WTC11 (cell line): Measurements from ENCODE around the gene YKT6. TPM values are rescaled to one million over a fixed set of nuclear protein-coding genes. Genes with fewer than 3 reads are reported as not detected.

Source experiments
- ATAC-seq: fragments of 200-7000 bp; cut with Tn5 transposase; 2 replicates; pipeline ENCODE4 v1.10.0; 2021; ENCODE audit warnings: mild to moderate bottlenecking, moderate library complexity
- CTCF ChIA-PET: fragments of 300-600 bp; sonication (Branson Sonifier 250); formaldehyde crosslinking; loops from one replicate; lab custom pipeline; 2021; ENCODE audit warnings: antibody characterized with exemption; lab: Charles Lee
- POLR2A ChIA-PET: fragments of 350-600 bp; sonication (Branson Sonifier 250); formaldehyde crosslinking; loops from one replicate; lab custom pipeline; 2021; ENCODE audit warnings: antibody characterized with exemption; lab: Charles Lee
- DNase-seq: peaks from one replicate; pipeline ENCODE4 v3.0.0; 2021; ENCODE audit warnings: low spot score
- H3K27ac Mint-ChIP-seq: 2 replicates; pipeline ENCODE4 v1.8.0; 2021; ENCODE audit warnings: mixed read lengths
- H3K27me3 Mint-ChIP-seq: 2 replicates; pipeline ENCODE4 v1.8.0; 2021; ENCODE audit warnings: low read depth, mild to moderate bottlenecking, moderate library complexity, mixed read lengths
- H3K36me3 Mint-ChIP-seq: 2 replicates; pipeline ENCODE4 v1.8.0; 2021; ENCODE audit warnings: mixed read lengths
- H3K4me1 Mint-ChIP-seq: 2 replicates; pipeline ENCODE4 v1.8.0; 2022; ENCODE audit warnings: mixed read lengths
- H3K4me3 Mint-ChIP-seq: 2 replicates; pipeline ENCODE4 v1.8.0; 2021; ENCODE audit warnings: mild to moderate bottlenecking, moderate library complexity, mixed read lengths
- H3K9me3 Mint-ChIP-seq: 2 replicates; pipeline ENCODE4 v1.8.0; 2021; ENCODE audit warnings: mixed read lengths
- CBFB ChIP-seq: sonication (generic); formaldehyde crosslinking; IDR thresholded peaks from 2 replicates; pipeline ENCODE4 v1.8.1; 2022; ENCODE audit warnings: mild to moderate bottlenecking, low read depth, missing genetic modification reagents
- E2F1 ChIP-seq: sonication (generic); formaldehyde crosslinking; IDR thresholded peaks from 2 replicates; pipeline ENCODE4 v1.8.0; 2022; ENCODE audit warnings: mild to moderate bottlenecking, missing genetic modification reagents
- EMX1 ChIP-seq: fragments of 250-450 bp; sonication (Bioruptor Pico); IDR thresholded peaks from 2 replicates; pipeline ENCODE4 v1.8.0; 2021; ENCODE audit warnings: mild to moderate bottlenecking
- ERG ChIP-seq: fragments of 250-450 bp; sonication (Bioruptor Pico); IDR thresholded peaks from 2 replicates; pipeline ENCODE4 v1.8.0; 2021; ENCODE audit warnings: mild to moderate bottlenecking
- ETV6 ChIP-seq: sonication (generic); formaldehyde crosslinking; IDR thresholded peaks from 2 replicates; pipeline ENCODE4 v1.8.1; 2022; ENCODE audit warnings: mild to moderate bottlenecking, missing genetic modification reagents
- FOXK1 ChIP-seq: sonication (generic); formaldehyde crosslinking; IDR thresholded peaks from 2 replicates; pipeline ENCODE4 v1.8.0; 2022; ENCODE audit warnings: mild to moderate bottlenecking, moderate library complexity, missing genetic modification reagents
- GABPB1 ChIP-seq: sonication (generic); formaldehyde crosslinking; IDR thresholded peaks from 2 replicates; pipeline ENCODE4 v1.8.1; 2023; ENCODE audit warnings: mild to moderate bottlenecking, missing genetic modification reagents
- GRHL2 ChIP-seq: fragments of 250-450 bp; sonication (Bioruptor Pico); IDR thresholded peaks from 2 replicates; pipeline ENCODE4 v1.8.0; 2022; ENCODE audit warnings: mild to moderate bottlenecking, moderate library complexity; ENCODE audit not compliant: insufficient replicate concordance, severe bottlenecking
- IRF1 ChIP-seq: sonication (generic); formaldehyde crosslinking; IDR thresholded peaks from 2 replicates; pipeline ENCODE4 v1.8.0; 2023; ENCODE audit warnings: missing genetic modification reagents
- JUN ChIP-seq: sonication (generic); formaldehyde crosslinking; IDR thresholded peaks from 2 replicates; pipeline ENCODE4 v1.8.0; 2023; ENCODE audit warnings: mild to moderate bottlenecking, missing genetic modification reagents
- MLX ChIP-seq: sonication (generic); formaldehyde crosslinking; IDR thresholded peaks from 2 replicates; pipeline ENCODE4 v1.8.1; 2023; ENCODE audit warnings: mild to moderate bottlenecking, missing genetic modification reagents, moderate library complexity
- NFATC4 ChIP-seq: fragments of 250-450 bp; sonication (Bioruptor Pico); IDR thresholded peaks from 2 replicates; pipeline ENCODE4 v1.9.0; 2021; ENCODE audit warnings: mild to moderate bottlenecking
- NFE2L1 ChIP-seq: sonication (generic); formaldehyde crosslinking; IDR thresholded peaks from 2 replicates; pipeline ENCODE4 v1.8.1; 2023; ENCODE audit warnings: missing genetic modification reagents
- NR3C1 ChIP-seq: sonication (generic); formaldehyde crosslinking; conservative IDR thresholded peaks from 2 replicates; pipeline ENCODE4 v1.8.1; 2023; ENCODE audit warnings: low read depth, mild to moderate bottlenecking, missing genetic modification reagents
- OVOL2 ChIP-seq: fragments of 250-450 bp; sonication (Bioruptor Pico); IDR thresholded peaks from 2 replicates; pipeline ENCODE4 v1.9.0; 2021; ENCODE audit warnings: mild to moderate bottlenecking, borderline replicate concordance
- SMAD4 ChIP-seq: sonication (generic); formaldehyde crosslinking; IDR thresholded peaks from 2 replicates; pipeline ENCODE4 v1.8.0; 2022; ENCODE audit warnings: mild to moderate bottlenecking, missing genetic modification reagents
- USF2 ChIP-seq: sonication (generic); formaldehyde crosslinking; IDR thresholded peaks from 2 replicates; pipeline ENCODE4 v1.8.1; 2023; ENCODE audit warnings: mild to moderate bottlenecking, missing genetic modification reagents, moderate library complexity
- ZMAT4 ChIP-seq: fragments of 250-450 bp; sonication (Bioruptor Pico); IDR thresholded peaks from 2 replicates; pipeline ENCODE4 v1.9.0; 2021; ENCODE audit warnings: mild to moderate bottlenecking
- ZNF219 ChIP-seq: sonication (generic); formaldehyde crosslinking; IDR thresholded peaks from 2 replicates; pipeline ENCODE4 v1.8.0; 2023; ENCODE audit warnings: missing genetic modification reagents, mild to moderate bottlenecking, borderline replicate concordance
- ZSCAN18 ChIP-seq: fragments of 250-450 bp; sonication (Bioruptor Pico); IDR thresholded peaks from 2 replicates; pipeline ENCODE4 v2.1.2; 2022; ENCODE audit warnings: mild to moderate bottlenecking, moderate library complexity
- total RNA-seq: library from RNA; stranded (reverse); gene quantifications from 3 replicates; pipeline ENCODE4 v1.2.3, GENCODE V29; 2021

The YKT6 gene
- total RNA-seq, 1 experiment from 2014 or later: 102 TPM

- no peak overlapping the region for H3K4me3 Mint-ChIP-seq
- DNase-seq: no peak
- H3K36me3 Mint-ChIP-seq: no peaks in the 10 kb centered on the region
- H3K4me1 Mint-ChIP-seq: no peaks in the 10 kb centered on the region
- ATAC-seq: no peak
- ChIA-PET CTCF (no interaction called here), POLR2A (interaction anchor here (0.5 kb wide), 1 partner anchor 548 kb away, joined by 5 read pairs; no protein-coding TSS in a partner anchor)
- TF ChIP-seq NFE2L1 (CRISPR knock-in tag) (no peak), NR3C1 (no peak), OVOL2 (CRISPR knock-in tag) (no peak), ZMAT4 (CRISPR knock-in tag) (no peak), GABPB1 (CRISPR knock-in tag) (no peak), ZNF219 (CRISPR knock-in tag) (no peak), CBFB (no peak), USF2 (CRISPR knock-in tag) (no peak), ZSCAN18 (no peak), IRF1 (CRISPR knock-in tag) (no peak), JUN (no peak), GRHL2 (CRISPR knock-in tag) (no peak), E2F1 (no peak), SMAD4 (no peak), ETV6 (CRISPR knock-in tag) (no peak), EMX1 (CRISPR knock-in tag) (no peak), MLX (CRISPR knock-in tag) (no peak), ERG (CRISPR knock-in tag) (no peak), NFATC4 (no peak), FOXK1 (CRISPR knock-in tag) (no peak)
- H3K9me3 Mint-ChIP-seq: no peaks in the 10 kb centered on the region
- no peaks in the 10 kb centered on the region for H3K27me3 Mint-ChIP-seq
- no peak overlapping the region for H3K27ac Mint-ChIP-seq
Measured at GRCh38 chr7:44155191-44156185, 45.3 kb upstream of the YKT6 start.
